ENCODE results near the gene CTCFL.

DNA sequence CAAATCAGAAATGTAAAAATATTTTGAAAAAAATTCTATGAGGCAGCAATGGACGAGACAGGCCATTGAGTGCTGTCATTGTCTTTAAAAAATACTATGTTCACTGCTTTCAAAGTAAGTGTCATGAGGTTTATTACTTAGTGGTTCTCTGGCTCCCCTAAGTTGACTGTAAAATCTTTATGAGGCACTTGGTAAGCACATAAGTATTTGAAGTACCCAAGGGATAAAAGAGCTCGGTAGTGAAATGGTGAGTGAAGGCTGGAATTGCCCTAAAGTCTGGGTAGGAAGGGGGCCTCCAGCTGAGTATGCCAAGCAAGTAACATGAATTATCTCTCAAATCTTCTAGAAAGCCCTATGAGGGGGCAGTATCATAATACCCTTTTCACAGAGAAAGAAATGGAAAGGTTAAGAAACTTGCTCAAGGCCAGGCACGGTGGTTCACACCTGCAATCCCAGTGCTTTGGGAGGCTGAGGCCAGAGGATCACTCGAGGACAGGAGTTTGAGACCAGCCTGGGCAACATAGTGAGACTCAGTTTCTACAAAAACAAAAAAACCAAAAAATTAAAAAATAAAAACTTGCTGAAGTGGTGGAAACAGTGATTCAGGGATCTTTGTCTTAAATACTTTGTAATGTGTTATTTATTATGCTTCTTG, 5.5 kb upstream of the CTCFL start:
- TF ChIP-seq TAF1 (IDR thresholded peaks at IDR 0.05; ENCODE audit: low read depth) (no peak), POLR2AphosphoS5 (IDR thresholded peaks at IDR 0.05) (no peak)
- TF ChIP-seq, protein P1, sequence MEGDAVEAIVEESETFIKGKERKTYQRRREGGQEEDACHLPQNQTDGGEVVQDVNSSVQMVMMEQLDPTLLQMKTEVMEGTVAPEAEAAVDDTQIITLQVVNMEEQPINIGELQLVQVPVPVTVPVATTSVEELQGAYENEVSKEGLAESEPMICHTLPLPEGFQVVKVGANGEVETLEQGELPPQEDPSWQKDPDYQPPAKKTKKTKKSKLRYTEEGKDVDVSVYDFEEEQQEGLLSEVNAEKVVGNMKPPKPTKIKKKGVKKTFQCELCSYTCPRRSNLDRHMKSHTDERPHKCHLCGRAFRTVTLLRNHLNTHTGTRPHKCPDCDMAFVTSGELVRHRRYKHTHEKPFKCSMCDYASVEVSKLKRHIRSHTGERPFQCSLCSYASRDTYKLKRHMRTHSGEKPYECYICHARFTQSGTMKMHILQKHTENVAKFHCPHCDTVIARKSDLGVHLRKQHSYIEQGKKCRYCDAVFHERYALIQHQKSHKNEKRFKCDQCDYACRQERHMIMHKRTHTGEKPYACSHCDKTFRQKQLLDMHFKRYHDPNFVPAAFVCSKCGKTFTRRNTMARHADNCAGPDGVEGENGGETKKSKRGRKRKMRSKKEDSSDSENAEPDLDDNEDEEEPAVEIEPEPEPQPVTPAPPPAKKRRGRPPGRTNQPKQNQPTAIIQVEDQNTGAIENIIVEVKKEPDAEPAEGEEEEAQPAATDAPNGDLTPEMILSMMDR (IDR thresholded peaks at IDR 0.05; ENCODE audit: poor library complexity, severe bottlenecking), result no peak

Data from neural cell (in vitro differentiated cells).